ENCODE measurements around the gene GOLGA1.
A peak's percentile ranks its signal among the peaks of the same experiment; 100 is the strongest.
"Not testable (repeated sequence)": the region's sequence is repeated elsewhere in the genome, so short reads cannot be mapped to it uniquely, and the experiment has no call there.

The GOLGA1 gene

DNA sequence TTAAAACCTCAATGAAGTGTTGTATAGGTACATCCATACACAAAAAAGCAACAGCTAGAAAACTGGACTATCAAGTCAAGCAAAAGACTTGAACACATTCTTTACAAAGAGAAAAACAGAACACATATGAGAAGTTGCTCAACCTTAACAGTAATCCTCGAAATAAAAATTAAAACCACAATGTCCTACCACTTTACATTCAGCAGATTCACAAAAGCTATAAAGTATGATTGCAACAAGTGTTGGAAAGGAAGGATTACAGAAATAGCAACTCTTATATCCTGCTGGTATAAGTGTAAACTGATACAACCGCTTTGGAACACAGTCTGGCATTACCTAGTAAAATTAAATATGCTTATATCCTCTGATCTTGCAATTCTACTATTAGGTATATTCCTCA, 28.5 kb upstream of the GOLGA1 start:
- H3K4me3 ChIP-seq (ENCODE audit: control insufficient read depth, low read depth, low read length), result no peak overlapping the region
- TF ChIP-seq, protein P1, sequence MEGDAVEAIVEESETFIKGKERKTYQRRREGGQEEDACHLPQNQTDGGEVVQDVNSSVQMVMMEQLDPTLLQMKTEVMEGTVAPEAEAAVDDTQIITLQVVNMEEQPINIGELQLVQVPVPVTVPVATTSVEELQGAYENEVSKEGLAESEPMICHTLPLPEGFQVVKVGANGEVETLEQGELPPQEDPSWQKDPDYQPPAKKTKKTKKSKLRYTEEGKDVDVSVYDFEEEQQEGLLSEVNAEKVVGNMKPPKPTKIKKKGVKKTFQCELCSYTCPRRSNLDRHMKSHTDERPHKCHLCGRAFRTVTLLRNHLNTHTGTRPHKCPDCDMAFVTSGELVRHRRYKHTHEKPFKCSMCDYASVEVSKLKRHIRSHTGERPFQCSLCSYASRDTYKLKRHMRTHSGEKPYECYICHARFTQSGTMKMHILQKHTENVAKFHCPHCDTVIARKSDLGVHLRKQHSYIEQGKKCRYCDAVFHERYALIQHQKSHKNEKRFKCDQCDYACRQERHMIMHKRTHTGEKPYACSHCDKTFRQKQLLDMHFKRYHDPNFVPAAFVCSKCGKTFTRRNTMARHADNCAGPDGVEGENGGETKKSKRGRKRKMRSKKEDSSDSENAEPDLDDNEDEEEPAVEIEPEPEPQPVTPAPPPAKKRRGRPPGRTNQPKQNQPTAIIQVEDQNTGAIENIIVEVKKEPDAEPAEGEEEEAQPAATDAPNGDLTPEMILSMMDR (IDR thresholded peaks at IDR 0.05; ENCODE audit: control insufficient read depth, insufficient read depth, low read depth, low read length, missing control alignments), result no peak
- peak; percentile 37 for DNase-seq (ENCODE audit: low read depth)

DNA sequence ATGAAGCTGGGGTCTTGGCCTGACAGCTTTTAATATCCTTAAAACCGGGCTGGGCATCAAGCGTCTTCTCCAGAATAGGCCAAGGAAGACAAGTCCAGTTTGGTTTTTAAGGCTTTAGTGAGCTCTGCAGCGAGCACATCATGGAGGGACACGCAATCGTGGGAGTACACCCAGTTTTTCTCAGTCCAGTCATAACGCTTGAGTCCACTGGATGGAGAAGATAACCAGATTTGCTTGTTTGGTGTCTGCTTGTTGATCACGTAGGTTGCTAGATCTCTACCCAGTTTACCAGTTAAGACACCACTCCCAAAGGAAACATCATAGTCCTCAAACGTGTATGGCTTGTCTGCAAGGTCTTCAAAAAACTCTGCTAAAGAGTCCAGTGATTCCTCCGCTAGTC, 27.4 kb upstream of the GOLGA1 start:
- no peak for DNase-seq (ENCODE audit: low read depth)
- TF ChIP-seq, protein P1 (IDR thresholded peaks at IDR 0.05; ENCODE audit: control insufficient read depth, insufficient read depth, low read depth, low read length, missing control alignments), result no peak
- H3K4me3 ChIP-seq (ENCODE audit: control insufficient read depth, low read depth, low read length), result no peak overlapping the region

DNA sequence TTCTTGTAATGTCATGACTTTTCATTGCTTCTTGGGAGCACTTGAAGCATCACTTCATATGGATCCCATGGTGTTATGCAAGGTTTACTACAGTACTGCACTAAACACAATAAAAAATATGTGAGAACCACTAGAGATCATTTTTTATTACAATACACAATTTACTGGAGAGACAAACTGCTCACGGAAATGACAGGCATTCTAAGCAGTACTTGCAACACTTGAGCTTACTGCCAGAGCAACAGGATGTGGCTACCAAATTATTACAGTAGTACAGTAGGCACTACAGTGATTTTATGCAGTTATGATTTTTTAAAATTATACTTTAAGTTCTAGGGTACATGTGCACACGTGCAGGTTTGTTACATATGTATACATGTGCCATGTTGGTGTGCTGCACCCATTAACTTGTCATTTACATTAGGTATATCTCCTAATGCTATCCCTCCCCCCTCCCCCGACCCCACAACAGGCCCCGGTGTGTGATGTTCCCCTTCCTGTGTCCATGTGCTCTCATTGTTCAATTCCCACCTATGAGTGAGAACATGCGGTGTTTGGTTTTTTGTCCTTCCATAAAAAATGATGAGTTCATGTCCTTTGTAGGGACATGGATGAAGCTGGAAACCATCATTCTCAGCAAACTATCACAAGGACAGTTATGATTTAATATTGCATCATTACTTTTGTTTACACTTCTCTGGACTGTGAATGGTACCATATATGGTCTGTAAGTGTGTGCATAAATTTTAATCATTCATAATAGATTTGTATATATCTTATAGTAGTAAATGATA, 25.1 kb upstream of the GOLGA1 start:
- H3K4me3 ChIP-seq (ENCODE audit: control insufficient read depth, low read depth, low read length), result not testable (repeated sequence)
- DNase-seq (ENCODE audit: low read depth), result peak; percentile 89

DNA sequence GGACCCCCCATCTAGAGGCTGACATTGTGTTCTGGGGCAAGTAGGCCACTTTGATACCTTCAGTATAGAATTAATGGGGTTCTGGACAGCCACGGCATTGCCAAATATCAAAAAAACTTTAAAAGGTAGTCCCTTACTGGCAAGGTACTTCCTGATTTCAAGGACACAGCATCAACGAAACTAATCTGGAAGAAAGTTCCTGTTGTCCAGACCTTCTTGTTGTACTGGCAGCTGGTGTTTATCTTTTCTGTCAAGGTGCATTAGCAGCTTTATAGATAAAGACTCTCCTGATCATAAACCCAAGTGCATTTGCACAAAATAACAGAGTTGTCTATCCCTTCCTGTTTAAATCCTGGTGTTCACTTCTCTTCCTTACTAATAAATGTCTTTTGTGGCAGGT, 23.7 kb upstream of the GOLGA1 start:
- H3K4me3 ChIP-seq (ENCODE audit: control insufficient read depth, low read depth, low read length), result no peak overlapping the region
- DNase-seq (ENCODE audit: low read depth), result no peak
- TF ChIP-seq, protein P1 (IDR thresholded peaks at IDR 0.05; ENCODE audit: control insufficient read depth, insufficient read depth, low read depth, low read length, missing control alignments), result no peak

DNA sequence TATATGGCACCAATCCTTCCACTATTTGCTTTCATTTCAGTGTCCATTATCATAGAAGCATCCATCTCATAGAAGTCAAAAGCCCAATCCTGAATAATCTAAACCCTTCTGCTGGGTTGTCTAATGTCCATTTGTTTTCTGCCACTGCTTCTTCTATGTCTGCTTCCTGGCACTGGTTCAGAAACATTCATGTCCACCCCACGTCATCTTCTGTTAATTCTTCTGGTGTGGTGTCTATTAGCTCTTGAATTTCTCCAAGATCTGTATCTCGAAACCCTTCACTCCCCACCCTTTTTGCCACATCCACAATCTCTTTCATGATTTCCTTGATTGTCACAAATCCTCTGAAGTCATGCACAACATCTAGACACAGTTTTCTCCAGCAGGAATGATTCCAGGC, 23.2 kb upstream of the GOLGA1 start:
- no peak overlapping the region for H3K4me3 ChIP-seq (ENCODE audit: control insufficient read depth, low read depth, low read length)
- TF ChIP-seq, protein P1 (IDR thresholded peaks at IDR 0.05; ENCODE audit: control insufficient read depth, insufficient read depth, low read depth, low read length, missing control alignments), result no peak
- DNase-seq (ENCODE audit: low read depth), result no peak

DNA sequence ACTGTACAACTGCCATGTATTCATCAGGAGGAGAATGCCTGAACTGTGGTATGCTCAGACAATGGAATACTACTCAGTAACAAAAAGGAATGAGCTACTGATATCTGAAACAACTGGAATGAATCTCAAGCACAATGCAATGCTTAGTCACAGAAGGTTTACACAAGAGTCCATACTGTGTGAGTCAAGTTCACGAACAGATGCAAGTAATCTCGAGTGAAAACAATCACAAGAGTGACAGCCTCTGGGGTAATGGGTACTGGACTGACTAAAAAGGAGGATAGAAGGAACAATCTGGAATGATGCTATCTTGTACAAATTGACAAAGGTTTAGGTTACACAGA, 19.5 kb upstream of the GOLGA1 start:
- TF ChIP-seq, protein P1 (IDR thresholded peaks at IDR 0.05; ENCODE audit: control insufficient read depth, insufficient read depth, low read depth, low read length, missing control alignments), result no peak
- no peak for DNase-seq (ENCODE audit: low read depth)
- no peak overlapping the region for H3K4me3 ChIP-seq (ENCODE audit: control insufficient read depth, low read depth, low read length)

DNA sequence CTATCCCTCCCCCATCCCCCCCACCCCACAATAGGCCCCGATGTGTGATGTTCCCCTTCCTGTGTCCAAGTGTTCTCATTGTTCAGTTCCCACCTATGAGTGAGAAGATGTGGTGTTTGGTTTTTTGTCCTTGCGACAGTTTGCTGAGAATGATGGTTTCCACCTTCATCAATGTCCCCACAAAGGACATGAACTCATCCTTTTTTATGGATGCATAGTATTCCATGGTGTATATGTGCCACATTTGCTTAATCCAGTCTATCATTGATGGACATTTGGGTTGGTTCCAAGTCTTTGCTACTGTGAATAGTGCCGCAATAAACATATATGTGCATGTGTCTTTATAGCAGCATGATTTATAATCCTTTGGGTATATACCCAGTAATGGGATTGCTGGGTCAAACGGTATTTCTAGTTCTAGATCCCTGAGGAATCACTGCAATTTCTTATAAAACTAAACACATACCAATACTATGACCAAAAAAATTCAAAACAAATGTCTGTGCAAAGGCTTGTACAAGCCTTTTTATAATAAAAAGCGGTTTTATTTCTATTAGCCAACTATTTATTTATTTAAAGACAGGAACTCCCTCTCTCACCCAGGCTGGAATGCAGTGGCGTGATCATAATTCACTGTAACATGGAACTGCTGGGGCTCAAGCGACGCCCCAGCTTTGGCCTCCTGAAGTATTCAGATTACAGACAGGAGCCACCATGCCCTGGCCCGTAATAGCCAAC, 19.0 kb upstream of the GOLGA1 start:
- DNase-seq (ENCODE audit: low read depth); H3K4me3 ChIP-seq (ENCODE audit: control insufficient read depth, low read depth, low read length): not testable (repeated sequence)
